Activated gamma-delta T cell treated with Interleukin-2 at 50 U/mL for 16 hours (primary cell): ENCODE results near the gene IGF2BP2.
"Not testable (repeated sequence)": the region's sequence is repeated elsewhere in the genome, so short reads cannot be mapped to it uniquely, and the experiment has no call there.

Experiments
- DNase-seq: peaks from one replicate; pipeline ENCODE4 v3.0.0-alpha.2; 2020

IGF2BP2 gene

DNA sequence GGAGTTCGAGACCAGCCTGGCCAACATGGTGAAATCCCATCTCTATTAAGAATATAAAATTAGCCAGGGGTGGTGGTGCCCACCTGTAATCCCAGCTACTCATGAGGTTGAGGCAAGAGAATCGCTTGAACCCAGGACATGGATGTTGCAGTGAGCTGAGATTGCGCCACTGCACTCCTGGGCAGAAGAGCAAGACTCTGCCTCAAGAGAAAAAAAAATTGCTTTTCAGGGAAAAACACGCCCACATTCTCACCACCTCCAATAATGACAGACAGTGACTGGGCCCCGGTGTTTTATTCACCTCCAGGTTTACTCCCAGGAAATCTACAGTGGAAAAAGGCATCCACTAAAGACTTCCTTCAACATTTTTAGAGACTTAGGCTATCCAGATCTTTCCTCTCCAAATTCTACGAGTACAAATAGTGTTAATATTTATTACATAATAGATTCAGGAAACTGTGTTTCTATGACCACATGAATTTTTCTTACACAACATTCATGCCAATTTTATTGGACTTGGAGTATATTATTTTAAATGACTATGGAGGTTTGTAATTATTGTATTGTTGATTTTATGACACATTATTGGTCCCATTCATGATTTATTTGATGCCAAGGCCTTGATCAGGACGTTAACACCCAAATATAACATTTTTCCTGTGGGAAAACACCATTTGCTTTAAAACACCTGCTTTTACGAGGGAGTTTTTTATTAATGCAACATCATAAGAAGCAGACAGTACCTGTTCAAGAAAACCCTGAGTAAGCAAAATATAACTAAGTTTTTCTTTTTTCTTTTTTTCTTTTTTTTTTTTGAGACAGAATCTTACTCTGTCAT lies 26.6 kb downstream of the IGF2BP2 start:
- no peak for DNase-seq

- DNase-seq, result no peak
These were observed 27.5 kb downstream of the IGF2BP2 start for GRCh38 chr3:185797108-185797881.

DNA sequence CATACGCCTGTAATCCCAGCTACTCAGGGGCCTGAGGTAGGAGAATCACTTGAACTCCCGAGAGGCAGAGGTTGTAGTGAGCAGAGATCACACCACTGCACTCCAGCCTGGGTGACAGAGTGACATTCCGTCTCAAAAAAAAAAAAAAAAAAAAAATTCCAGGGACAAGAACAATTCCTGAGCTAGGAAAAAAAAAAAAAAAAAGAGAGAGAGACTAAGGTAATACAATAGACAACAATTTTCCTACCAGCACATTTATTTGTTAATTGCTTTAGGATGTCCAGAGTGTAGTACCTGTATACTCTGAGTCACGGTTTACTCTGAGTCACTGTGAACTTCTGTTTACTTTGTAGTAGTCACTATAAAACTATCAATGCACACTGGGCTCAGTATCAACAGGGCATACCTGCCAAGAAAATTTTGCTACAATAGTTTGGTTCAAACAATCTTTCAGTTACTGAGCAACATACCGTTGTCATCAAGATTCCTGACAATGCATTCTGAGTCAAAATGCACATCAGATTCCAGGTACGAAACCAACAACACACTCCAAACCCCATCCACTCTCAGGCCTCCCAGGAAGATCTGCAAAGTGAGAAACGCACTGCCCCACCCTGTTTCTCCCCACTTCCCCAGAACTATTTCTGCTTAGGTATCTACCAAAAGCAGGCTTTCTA lies 28.3 kb downstream of the IGF2BP2 start:
- DNase-seq, result no peak

- no peak for DNase-seq
These were observed 31.5 kb downstream of the IGF2BP2 start for GRCh38 chr3:185793381-185793780.

GRCh38 chr3:185792955-185793354 lies 31.9 kb downstream of the IGF2BP2 start:
- DNase-seq, result no peak

DNA sequence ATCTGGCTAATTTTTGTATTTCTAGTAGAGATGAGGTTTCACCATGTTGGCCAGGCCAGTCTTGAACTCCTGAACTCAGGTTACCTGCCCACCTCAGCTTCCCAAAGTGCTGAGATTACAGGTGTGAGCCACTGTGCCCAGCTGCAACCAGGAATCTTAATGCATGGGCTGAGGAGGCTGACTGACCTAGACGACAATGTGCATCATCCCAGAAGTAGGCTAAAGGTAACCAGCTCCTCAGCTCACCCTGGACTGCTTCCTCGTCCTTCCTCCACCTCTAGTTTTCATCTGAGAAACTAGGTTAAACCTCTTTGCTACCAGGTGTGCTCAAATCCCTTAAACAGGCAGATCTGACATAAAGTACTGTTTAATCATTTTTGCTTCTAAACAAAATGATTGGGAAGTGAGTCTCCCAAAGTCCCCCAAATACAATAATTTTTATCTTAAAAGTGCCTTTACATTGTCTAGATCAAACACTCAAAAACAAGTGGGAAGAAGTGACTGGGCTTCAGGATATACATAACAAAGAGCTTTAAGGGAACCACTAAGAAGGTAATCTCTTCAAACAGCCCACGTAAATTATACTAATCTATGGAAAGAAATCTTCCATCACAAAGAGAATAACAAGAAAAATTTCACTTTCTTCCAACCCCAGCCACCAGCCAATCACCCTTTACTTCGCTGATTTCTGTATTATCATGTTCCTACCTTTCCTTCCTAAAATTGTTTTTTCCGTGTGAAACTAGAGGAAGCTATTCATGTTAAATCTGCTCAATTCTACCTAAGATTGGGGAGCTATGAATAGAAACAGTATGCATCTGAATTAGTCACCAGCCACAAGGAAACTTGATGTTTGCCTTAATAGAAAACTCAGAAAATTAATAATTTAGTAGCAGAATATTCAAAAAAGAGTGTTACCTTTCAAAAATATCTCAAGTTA lies 34.7 kb downstream of the IGF2BP2 start:
- no peak for DNase-seq

- DNase-seq, result no peak
These were observed 35.7 kb downstream of the IGF2BP2 start for GRCh38 chr3:185789134-185789533.

- no peak for DNase-seq
These were observed 36.5 kb downstream of the IGF2BP2 start for GRCh38 chr3:185788292-185788691.

- no peak for DNase-seq
These were observed 37.6 kb downstream of the IGF2BP2 start for GRCh38 chr3:185786956-185787877.

DNA sequence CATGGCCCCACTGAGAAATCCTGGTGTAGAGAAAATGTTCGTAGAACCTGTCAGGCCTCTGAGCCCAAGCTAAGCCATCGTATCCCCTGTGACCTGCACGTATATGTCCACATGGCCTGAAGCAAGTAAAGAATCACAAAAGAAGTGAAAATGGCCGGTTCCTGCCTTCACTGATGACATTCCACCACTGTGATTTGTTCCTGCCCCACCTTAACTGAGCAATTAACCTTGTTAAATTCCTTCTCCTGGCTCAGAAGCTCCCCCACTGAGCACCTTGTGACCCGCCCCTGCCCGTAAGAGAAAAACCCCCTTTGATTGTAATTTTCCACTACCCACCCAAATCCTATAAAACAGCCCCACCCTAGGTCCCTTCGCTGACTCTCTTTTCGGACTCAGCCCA lies 38.6 kb downstream of the IGF2BP2 start:
- DNase-seq, result not testable (repeated sequence)

DNA sequence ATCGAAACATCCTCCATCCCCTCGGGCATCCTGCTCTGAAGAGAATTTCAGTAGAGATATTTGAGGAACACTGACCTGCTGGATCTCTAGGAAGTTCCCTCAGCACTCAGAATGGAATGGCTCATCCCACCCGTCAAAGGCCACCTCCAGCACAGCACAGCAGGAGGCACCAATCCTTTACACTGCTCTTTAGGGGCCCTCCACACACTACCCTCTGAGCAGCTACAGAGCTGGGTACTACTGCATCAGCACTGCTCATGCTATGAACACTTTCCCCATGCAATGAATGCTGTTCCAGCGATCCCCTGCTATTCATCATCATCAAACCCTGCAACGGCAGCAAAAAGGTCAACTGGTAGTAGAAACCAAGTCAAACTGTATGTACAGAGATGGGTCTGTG lies 40.5 kb downstream of the IGF2BP2 start:
- DNase-seq, result no peak

DNA sequence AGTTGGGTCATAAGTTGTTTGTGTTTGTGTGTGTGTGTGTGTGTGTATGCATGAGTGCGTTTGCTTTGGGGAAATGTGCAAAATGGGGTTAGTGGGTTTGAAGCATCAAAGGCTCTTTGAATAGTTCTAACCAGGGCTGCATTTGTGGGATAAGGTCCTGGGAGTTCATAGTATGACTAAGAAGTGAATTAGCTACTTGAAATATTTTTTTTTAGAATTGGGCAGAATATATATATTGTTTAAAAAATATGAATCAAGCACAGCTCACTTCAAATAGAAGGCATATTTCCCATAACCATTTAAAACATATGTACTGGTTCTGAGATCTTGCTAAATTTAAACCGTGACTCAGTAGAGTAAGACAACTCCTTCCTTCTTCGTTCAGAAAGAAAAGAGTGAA lies 43.1 kb downstream of the IGF2BP2 start:
- DNase-seq, result no peak

GRCh38 chr3:185779461-185779860 lies 45.4 kb downstream of the IGF2BP2 start:
- DNase-seq, result no peak

DNA sequence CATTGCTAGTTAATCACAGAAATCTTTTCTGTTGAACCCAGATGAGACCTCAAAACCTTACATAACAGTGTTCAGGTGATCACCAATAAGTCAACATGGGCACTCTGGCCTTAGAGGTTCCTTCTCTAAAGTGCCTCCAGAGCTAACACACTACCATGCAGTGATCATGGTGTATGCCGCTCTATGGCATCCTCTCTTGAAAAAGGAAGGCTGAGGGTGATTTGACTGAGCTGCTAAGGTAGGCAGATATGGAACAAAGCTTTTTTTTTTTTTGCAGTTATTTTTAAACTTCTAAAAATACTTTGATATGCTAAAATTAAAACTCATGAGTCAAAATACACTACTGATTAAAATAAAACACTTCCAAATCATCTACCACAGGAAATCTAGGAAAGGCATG lies 46.0 kb downstream of the IGF2BP2 start:
- DNase-seq, result no peak

- no peak for DNase-seq
These were observed 46.7 kb downstream of the IGF2BP2 start for GRCh38 chr3:185778094-185778493.

DNA sequence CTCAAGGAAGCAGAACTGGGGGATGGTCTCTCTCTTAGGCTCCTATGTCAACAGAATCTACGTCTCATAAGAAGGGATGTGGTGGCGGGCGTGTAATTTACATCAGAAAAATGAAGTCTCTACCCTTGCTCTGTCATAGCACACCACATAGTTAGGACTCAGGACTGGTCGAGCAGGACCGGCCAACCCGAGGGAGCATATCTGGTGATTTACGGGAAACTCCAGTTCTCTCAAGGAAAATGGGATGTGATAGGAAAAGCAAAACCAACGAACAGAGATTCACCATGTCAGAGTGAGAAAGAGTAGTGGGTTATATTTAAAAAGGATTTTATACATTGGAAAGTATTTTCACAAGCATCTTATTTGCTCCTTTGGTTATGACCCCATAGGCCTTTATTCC lies 54.7 kb downstream of the IGF2BP2 start:
- DNase-seq, result no peak

- peak; percentile 35 for DNase-seq
These were observed 56.3 kb downstream of the IGF2BP2 start for GRCh38 chr3:185768578-185768982.

DNA sequence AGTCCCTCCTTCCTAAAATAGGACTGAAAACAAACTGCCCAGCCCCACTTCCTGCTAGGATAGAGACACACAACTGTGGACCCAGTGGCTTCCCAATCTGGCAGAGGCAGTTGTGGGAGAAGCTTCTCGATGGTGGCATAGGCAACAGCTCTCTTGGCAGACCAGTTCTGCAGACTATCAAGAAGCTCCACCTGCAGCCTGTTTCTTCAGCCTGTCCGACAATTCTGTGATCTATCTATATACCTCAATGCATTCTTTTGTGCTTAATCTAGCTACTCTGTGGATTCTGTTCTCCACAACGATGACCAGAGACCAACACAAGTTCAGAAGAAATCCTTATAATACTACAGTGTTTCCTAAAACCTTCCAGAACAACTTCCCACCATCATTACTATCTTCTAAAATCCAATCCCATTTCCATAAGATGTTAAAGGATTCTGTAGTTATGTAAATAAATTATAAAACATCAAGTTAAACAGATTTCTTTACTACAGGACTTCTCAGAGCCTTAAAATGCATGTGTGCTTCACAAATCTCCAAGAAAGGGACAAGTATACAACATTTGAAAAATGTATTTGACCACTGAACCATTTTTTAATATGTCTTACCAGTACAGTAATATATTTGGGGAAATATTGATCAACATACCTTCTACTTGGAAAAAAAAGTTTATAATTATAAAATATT lies 57.7 kb downstream of the IGF2BP2 start:
- DNase-seq, result no peak

- DNase-seq, result no peak
These were observed 58.4 kb downstream of the IGF2BP2 start for GRCh38 chr3:185766329-185767001.

DNA sequence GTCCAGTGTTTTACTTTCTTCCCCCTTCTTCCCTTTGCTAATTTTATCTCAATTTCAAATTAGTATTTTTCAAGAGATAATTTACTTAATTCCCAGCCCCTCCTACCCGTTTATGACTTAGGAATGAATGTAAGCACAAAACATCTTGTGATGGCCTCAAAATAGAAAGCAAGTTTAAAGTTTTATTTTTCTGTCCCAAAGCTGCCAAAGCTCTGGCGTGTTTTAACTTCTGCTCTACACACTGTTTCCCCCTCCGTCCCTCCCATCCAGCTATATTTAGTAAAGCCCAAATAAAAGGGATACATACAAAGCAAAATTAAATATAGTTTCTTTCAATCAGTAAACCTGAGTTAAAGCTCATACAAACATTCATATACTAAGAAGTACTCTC lies 59.9 kb downstream of the IGF2BP2 start:
- DNase-seq, result no peak
